GM21528 (cell line): Measurements from ENCODE around the gene PTCD2.
"Not testable (repeated sequence)": the region's sequence is repeated elsewhere in the genome, so short reads cannot be mapped to it uniquely, and the experiment has no call there.

Experiments
- ATAC-seq: cut with Tn5 transposase; IDR thresholded peaks from one replicate; pipeline ENCODE4 v1.9.1; 2021; ENCODE audit warnings: mild to moderate bottlenecking, moderate library complexity; ENCODE audit not compliant: unreplicated experiment, low FRiP score

PTCD2 gene

DNA sequence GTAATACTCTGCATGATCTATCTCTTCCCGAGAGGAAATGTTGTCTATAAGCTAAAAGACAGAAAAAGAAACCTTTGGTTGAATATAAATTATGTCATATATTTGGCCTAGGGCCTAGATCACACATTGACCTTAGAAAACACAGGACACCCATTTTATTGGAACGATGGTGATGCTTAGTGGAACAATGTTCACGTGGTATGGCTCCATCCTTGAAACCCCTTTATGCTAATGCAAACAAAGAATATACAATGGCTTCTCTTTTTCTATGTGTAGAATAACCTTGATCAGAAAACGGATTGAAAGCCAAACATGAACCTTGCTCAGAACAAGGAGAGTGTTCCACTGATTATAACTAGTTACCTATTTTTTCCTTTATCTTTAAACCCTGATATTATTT is 24.6 kb upstream of the PTCD2 start:
- ATAC-seq: no peak

DNA sequence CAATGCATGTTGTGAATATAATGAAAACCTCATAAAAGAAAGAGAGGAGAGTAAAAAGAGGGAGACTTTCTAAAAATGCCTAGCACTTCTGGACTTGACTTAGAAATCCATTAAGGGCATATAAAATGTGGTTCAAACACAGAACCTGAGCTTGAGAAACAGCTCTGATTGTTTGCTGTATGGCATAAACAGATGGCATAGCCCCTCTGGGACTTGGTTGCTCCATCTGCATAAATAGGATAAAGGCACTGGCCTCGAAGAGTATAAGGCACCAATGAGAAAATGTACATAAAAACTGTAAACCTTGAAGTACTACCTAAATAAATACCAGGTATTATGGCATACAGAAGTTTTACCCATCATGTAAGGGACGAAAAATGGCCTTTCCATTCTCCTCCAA is 23.9 kb upstream of the PTCD2 start:
- no peak for ATAC-seq

GRCh38 chr5:72298136-72298535 is 22.0 kb upstream of the PTCD2 start:
- not testable (repeated sequence) for ATAC-seq

GRCh38 chr5:72298711-72299110 is 21.5 kb upstream of the PTCD2 start:
- no peak for ATAC-seq

DNA sequence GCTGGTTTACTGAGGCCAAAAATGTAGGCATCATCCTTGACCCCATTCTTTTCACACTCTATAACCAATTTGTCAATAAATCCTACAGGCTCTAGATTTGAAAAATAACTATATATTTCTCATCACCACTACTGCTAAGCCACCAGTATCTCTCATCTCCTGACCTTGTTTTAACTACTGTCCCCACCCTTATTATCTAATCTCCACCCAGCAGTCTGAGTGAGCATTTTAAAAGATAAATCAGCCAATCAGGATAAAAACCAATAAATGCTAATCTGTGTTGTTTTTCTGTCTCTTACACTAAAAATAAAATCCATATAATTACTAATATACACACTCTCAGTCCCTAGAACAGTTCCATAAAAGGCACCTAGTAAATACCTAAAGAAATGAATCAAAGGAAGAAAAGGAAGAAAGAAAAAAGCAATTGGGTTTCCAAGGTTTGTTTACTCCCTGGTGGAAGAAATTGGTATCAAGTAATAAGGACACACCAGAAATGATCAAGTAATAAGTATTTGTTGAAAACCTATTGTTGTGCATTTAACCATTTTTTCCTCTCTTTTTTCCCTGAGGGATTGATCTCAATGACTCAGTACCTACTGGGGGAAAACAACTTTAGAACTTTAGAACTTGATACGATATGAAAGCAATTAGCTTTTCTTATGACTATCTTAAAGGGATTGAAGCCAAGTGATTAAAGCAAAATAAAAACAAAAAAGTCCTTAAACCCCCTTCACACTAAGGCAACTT is 19.4 kb upstream of the PTCD2 start:
- ATAC-seq: no peak

DNA sequence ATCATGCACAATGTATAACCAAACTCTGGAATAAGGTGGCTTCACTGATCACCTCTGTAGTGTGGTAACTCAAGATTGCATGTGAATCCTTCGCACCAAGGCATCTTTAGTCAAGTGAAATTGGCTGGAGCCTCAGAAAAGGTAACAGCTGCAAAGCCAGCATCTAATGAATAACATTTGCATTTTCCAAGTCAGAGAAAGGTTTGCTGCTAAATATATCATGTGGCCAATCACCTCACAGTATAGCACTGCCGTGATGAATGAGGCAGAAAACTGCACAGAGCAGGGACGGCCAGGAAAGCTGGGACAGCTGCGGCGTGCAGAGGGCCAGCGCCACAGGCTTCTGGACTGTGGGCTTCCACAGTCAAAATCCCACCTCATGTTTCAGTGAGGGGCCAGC is 18.6 kb upstream of the PTCD2 start:
- peak; percentile 64 for ATAC-seq

DNA sequence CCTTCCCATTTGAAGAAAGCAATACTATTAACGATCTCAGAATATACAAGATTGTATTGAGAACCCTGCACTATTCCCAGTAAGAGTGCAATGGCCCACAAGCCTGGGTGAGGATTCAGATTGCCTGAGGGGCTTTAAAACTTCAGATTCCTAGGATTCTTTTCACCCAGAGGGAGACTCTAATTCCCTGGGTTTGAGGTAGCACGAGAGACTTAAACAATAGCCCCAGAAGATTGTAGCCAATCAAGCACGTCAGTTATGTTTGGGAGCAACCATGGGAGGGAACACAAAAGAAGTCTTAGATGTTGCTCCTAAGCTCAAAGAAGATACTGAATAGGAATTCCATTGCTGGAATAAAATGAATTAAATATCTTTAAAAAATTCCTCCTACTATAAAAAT is 18.0 kb upstream of the PTCD2 start:
- ATAC-seq: no peak

DNA sequence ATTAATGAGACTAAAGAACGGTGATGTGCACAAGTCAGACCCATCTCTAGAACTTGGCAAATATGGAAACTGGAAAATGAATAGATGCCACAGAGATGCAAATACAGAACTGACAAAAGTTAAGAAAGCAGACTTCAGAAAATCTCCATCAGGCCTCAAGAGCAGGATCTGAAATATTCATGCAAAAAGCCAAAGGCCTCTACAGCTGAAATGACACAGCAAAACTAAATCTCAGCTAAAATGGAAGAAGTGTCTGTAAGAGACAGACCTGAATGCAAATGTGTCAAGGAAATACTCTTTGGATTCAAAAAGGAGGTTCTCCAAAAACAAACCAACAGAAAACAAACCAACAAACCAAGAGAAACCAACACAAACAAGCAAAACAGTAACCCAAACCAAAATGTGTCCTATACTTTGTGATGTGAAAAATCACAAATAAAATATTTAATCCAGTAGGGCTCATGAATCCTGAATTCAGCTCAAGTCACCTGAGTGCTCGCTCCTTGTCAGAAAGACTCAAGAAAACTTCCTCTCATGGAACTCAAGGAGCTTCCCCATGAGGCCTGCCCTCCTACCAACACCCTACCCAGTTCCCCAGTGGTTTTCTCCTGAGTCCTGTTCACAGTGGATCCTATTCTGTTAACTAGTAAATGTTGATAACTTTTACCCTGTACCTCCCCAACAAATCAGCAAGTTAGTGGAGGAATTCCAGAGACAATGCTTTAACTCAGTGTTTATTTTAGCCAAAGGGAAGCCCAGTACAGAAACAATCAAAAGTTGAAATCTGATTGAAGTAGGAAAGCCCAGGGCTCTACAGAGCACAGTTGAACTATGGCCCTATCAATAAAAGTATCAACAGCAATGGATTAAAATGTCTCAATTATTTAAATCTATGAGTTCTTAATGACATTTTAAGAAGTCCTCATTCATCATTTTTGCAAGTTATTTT is 14.7 kb upstream of the PTCD2 start:
- no peak for ATAC-seq

GRCh38 chr5:72307573-72307967 is 12.6 kb upstream of the PTCD2 start:
- ATAC-seq: no peak

GRCh38 chr5:72307968-72308852 is 12.0 kb upstream of the PTCD2 start:
- peak; percentile 92 for ATAC-seq

DNA sequence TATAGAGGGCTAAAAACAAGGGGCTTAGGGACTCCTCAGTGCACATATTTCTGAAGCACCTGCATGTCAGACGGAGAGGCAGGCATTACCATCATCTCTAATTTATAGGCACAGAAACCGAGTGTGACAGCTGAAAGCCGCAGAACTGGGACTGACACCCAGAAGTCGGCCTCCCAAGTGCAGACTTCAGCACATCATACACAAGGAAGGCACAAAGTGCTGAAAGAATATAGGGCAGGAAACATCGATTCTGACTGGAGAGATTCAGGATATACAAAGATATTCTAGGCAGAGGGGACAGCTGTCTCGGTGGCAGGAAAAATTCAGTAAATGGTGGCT is 11.4 kb upstream of the PTCD2 start:
- no peak for ATAC-seq

DNA sequence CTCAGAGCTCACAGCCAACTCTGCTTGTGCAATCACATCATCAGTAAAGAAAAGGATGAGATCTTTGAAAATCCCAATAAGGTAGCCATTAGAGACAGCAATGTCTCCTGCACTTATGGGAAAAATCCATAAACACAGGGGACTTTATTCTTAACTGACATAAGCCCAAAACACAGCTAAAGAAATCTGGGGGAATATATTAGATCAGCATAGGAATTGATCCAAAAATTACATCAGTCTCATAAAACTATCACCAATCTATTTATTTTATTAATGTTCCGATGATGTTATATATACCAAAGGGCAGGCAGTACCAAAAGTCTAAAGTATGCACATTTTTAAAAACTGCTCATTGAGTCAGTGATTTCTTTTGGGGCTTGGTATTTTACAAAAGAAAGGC is 7.0 kb upstream of the PTCD2 start:
- ATAC-seq: no peak

GRCh38 chr5:72314571-72315172 is 5.5 kb upstream of the PTCD2 start:
- no peak for ATAC-seq

GRCh38 chr5:72319435-72319975 is 668 bp upstream of the PTCD2 start:
- ATAC-seq: peak; percentile 16

GRCh38 chr5:72324189-72324825 is 4.1 kb downstream of the PTCD2 start:
- ATAC-seq: no peak

GRCh38 chr5:72325566-72326305 is 5.6 kb downstream of the PTCD2 start:
- ATAC-seq: no peak

DNA sequence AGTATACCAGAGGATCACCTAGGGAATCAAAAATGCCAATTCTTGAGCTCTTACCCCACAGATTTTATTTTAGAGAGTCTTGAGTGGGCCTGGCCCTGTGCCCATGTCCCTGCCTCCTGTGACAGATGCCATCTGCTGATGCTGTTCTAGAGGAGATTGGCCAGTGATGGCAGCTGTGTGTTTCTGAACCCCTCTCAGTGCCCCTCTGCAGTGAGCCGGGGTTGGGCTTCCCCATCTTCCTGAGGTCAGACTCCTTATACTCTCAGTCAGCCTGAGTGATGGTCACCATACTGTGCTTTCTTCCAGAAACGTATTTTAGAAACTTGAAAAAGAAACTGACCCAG is 6.1 kb downstream of the PTCD2 start:
- no peak for ATAC-seq

- ATAC-seq: no peak
Measured at GRCh38 chr5:72328172-72328571, 8.0 kb downstream of the PTCD2 start.

DNA sequence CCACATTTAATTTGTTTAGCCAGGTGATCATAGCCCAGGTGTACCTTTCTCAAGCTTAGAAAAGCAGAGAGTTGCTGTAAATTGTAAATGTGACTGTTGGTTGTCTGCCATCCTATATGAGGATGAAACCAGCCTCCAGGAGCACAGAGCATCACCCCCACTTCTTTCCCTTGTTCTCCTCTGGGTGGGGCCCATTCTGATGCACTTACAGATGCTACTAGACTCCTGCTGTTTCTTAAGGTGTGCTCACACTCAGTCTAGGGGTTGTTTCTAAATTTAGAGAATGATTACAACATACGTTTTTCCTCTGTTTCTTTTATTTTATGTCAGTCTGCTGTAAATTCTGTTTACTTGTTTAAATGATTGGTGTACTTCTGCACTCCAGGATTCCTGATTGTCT is 10.5 kb downstream of the PTCD2 start:
- ATAC-seq: no peak
